ENCODE data around the gene URGCP. TPM values are rescaled to one million over a fixed set of nuclear protein-coding genes. Genes with fewer than 3 reads are reported as not detected.

URGCP gene
- polyA plus RNA-seq, 1 donor: 47.8 TPM

DNA sequence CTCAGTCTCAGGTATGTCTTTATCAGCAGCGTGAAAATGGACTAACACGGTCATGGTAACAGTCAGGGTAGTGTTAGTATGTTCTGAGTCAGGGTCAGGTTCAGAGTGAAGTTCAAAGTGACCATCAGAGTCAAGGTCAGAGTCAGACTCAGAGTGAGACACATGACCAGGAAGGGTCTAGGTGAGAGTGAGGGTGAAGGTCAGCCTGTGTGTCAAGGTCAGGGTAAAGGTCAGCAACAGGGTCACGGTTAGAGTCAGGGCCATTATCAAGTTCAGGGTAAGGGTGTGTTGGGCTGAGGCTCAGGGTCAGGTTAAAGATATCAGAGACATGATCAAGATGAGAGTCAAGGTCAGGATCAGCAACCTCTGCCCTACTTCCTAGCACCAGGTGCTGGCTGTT, 41.1 kb downstream of the URGCP start:
- H3K27me3 ChIP-seq (ENCODE audit: control insufficient read depth, insufficient read depth, low read length): no peaks in the 10 kb centered on the region
- no peak overlapping the region for H3K27ac ChIP-seq (ENCODE audit: low read length)
- peaks cover 18% of the 10 kb centered on the region for H3K36me3 ChIP-seq (ENCODE audit: control insufficient read depth, insufficient read depth, low read length)
- 100% methylated on average over 2 of the region's 3 CpGs for WGBS (ENCODE audit: insufficient coverage, low lambda C conversion rate)
- no peaks in the 10 kb centered on the region for H3K9me3 ChIP-seq (ENCODE audit: control insufficient read depth, low read depth, low read length)
- no peak overlapping the region for H3K4me3 ChIP-seq (ENCODE audit: low read length)
- no peak for DNase-seq
- peaks cover 4% of the 10 kb centered on the region for H3K4me1 ChIP-seq (ENCODE audit: control insufficient read depth, insufficient read depth, low read length)

- Histone ChIP-seq H3K27ac (ENCODE audit: low read length) (no peak overlapping the region), H3K9me3 (ENCODE audit: control insufficient read depth, low read depth, low read length) (no peaks in the 10 kb centered on the region)
These were observed 42.3 kb downstream of the URGCP start for GRCh38 chr7:43864126-43864525.

GRCh38 chr7:43856996-43857395, 49.4 kb downstream of the URGCP start:
- no peaks in the 10 kb centered on the region for H3K36me3 ChIP-seq (ENCODE audit: control insufficient read depth, insufficient read depth, low read length)
- H3K4me1 ChIP-seq (ENCODE audit: control insufficient read depth, insufficient read depth, low read length): no peaks in the 10 kb centered on the region
- no peak overlapping the region for H3K27ac ChIP-seq (ENCODE audit: low read length)
- H3K27me3 ChIP-seq (ENCODE audit: control insufficient read depth, insufficient read depth, low read length): no peaks in the 10 kb centered on the region
- 80% methylated on average over 1 of the region's 1 CpG for WGBS (ENCODE audit: insufficient coverage, low lambda C conversion rate)
- no peak for DNase-seq
- H3K9me3 ChIP-seq (ENCODE audit: control insufficient read depth, low read depth, low read length): no peaks in the 10 kb centered on the region
- no peak overlapping the region for H3K4me3 ChIP-seq (ENCODE audit: low read length)

More at GRCh38 chr7:43864126-43864525, 42.3 kb downstream of the URGCP start:
- Histone ChIP-seq H3K36me3 (ENCODE audit: control insufficient read depth, insufficient read depth, low read length) (peaks cover 18% of the 10 kb centered on the region), H3K27me3 (ENCODE audit: control insufficient read depth, insufficient read depth, low read length) (no peaks in the 10 kb centered on the region), H3K4me1 (ENCODE audit: control insufficient read depth, insufficient read depth, low read length) (no peaks in the 10 kb centered on the region), H3K4me3 (ENCODE audit: low read length) (no peak overlapping the region)
- WGBS (ENCODE audit: insufficient coverage, low lambda C conversion rate): no CpG with 5 or more reads among the region's 8 CpGs
- DNase-seq: no peak

DNA sequence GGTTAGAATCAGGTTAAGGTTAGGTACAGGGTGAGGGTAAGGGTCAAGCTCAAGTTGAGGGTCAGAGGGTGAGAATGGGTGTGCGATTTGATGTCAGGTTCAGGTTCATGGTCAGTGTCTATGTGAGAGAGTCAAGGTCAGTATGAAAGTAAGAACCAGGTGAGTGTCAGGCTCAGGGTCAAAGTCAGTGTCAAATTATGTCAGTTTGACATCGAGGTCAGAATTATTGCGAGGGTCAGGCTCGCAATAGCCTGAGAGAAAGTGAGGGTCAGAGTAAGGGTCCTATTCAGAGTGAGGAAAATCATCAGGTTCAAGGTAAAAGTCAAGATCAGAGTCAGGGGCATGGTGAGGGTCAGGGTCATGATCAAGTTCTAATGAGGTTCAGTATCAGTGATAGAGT, 50.1 kb downstream of the URGCP start:
- Histone ChIP-seq H3K27ac (ENCODE audit: low read length) (no peak overlapping the region), H3K36me3 (ENCODE audit: control insufficient read depth, insufficient read depth, low read length) (no peaks in the 10 kb centered on the region), H3K4me1 (ENCODE audit: control insufficient read depth, insufficient read depth, low read length) (no peaks in the 10 kb centered on the region), H3K9me3 (ENCODE audit: control insufficient read depth, low read depth, low read length) (no peaks in the 10 kb centered on the region), H3K27me3 (ENCODE audit: control insufficient read depth, insufficient read depth, low read length) (no peaks in the 10 kb centered on the region), H3K4me3 (ENCODE audit: low read length) (no peak overlapping the region)
- DNase-seq: no peak
- no CpG with 5 or more reads among the region's 4 CpGs for WGBS (ENCODE audit: insufficient coverage, low lambda C conversion rate)

GRCh38 chr7:43855176-43855575, 51.2 kb downstream of the URGCP start:
- H3K4me1 ChIP-seq (ENCODE audit: control insufficient read depth, insufficient read depth, low read length): no peaks in the 10 kb centered on the region
- no peaks in the 10 kb centered on the region for H3K36me3 ChIP-seq (ENCODE audit: control insufficient read depth, insufficient read depth, low read length)
- no peak overlapping the region for H3K4me3 ChIP-seq (ENCODE audit: low read length)
- DNase-seq: no peak
- peaks cover 2% of the 10 kb centered on the region for H3K27me3 ChIP-seq (ENCODE audit: control insufficient read depth, insufficient read depth, low read length)
- H3K27ac ChIP-seq (ENCODE audit: low read length): no peak overlapping the region
- no peaks in the 10 kb centered on the region for H3K9me3 ChIP-seq (ENCODE audit: control insufficient read depth, low read depth, low read length)

GRCh38 chr7:43851805-43852204, 54.6 kb downstream of the URGCP start:
- Histone ChIP-seq H3K4me1 (ENCODE audit: control insufficient read depth, insufficient read depth, low read length) (no peaks in the 10 kb centered on the region), H3K9me3 (ENCODE audit: control insufficient read depth, low read depth, low read length) (no peaks in the 10 kb centered on the region), H3K27ac (ENCODE audit: low read length) (no peak overlapping the region), H3K27me3 (ENCODE audit: control insufficient read depth, insufficient read depth, low read length) (peaks cover 2% of the 10 kb centered on the region), H3K4me3 (ENCODE audit: low read length) (no peak overlapping the region), H3K36me3 (ENCODE audit: control insufficient read depth, insufficient read depth, low read length) (no peaks in the 10 kb centered on the region)
- no CpG with 5 or more reads among the region's 2 CpGs for WGBS (ENCODE audit: insufficient coverage, low lambda C conversion rate)
- DNase-seq: no peak

GRCh38 chr7:43850348-43851116, 55.9 kb downstream of the URGCP start:
- Histone ChIP-seq H3K27me3 (ENCODE audit: control insufficient read depth, insufficient read depth, low read length) (peaks cover 2% of the 10 kb centered on the region), H3K9me3 (ENCODE audit: control insufficient read depth, low read depth, low read length) (no peaks in the 10 kb centered on the region), H3K27ac (ENCODE audit: low read length) (no peak overlapping the region), H3K4me3 (ENCODE audit: low read length) (no peak overlapping the region), H3K4me1 (ENCODE audit: control insufficient read depth, insufficient read depth, low read length) (no peaks in the 10 kb centered on the region), H3K36me3 (ENCODE audit: control insufficient read depth, insufficient read depth, low read length) (no peaks in the 10 kb centered on the region)
- DNase-seq: no peak
- WGBS (ENCODE audit: insufficient coverage, low lambda C conversion rate): no CpG with 5 or more reads among the region's 5 CpGs

- H3K27ac ChIP-seq (ENCODE audit: low read length): no peak overlapping the region
- peaks cover 2% of the 10 kb centered on the region for H3K27me3 ChIP-seq (ENCODE audit: control insufficient read depth, insufficient read depth, low read length)
- H3K4me1 ChIP-seq (ENCODE audit: control insufficient read depth, insufficient read depth, low read length): no peaks in the 10 kb centered on the region
- H3K9me3 ChIP-seq (ENCODE audit: control insufficient read depth, low read depth, low read length): no peaks in the 10 kb centered on the region
- no peak overlapping the region for H3K4me3 ChIP-seq (ENCODE audit: low read length)
- WGBS (ENCODE audit: insufficient coverage, low lambda C conversion rate): no CpG with 5 or more reads among the region's 2 CpGs
- H3K36me3 ChIP-seq (ENCODE audit: control insufficient read depth, insufficient read depth, low read length): no peaks in the 10 kb centered on the region
- no peak for DNase-seq
These were observed 57.3 kb downstream of the URGCP start for GRCh38 chr7:43849047-43849446.

DNA sequence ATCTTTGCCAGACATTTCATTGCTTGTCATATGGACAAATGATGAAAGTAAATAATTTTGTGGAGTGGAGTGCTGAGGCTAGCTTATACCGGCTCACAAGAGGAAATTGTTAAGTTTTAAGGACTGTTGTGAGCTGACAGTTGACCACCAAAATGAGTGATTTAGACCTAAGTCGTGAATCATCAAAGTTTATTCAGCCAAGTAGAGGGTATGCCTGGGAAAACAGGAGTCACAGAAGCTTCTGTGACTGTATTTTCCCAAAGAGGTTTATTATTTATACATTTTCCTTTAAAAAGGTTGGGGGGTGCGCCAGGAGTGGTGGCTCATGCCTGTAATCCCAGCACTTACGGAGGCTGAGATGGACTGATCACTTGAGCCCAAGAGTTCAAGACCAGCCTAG, 58.9 kb downstream of the URGCP start:
- no peaks in the 10 kb centered on the region for H3K9me3 ChIP-seq (ENCODE audit: control insufficient read depth, low read depth, low read length)
- WGBS (ENCODE audit: insufficient coverage, low lambda C conversion rate): no CpG with 5 or more reads among the region's 4 CpGs
- DNase-seq: no peak

DNA sequence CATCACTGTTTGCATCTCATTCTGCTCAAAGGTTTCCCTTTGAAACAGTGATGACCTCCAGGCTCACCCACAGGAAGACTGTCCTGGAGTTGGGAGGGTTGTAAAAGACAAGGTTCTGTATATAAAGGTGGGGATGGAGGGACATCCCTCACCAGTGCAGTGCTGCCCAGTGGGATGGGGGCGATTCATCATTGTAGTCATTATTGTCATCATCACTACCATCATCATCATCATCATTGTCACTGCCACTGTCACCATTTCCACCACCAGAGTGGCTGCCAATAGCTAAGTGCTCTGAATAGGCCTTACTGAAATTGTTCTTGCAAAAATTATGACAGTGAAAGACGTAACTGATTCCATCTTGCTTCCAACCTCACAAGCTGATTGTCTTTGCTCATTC, 61.7 kb downstream of the URGCP start:
- no peak overlapping the region for H3K27ac ChIP-seq (ENCODE audit: low read length)
- no CpG with 5 or more reads among the region's 2 CpGs for WGBS (ENCODE audit: insufficient coverage, low lambda C conversion rate)
- no peaks in the 10 kb centered on the region for H3K4me1 ChIP-seq (ENCODE audit: control insufficient read depth, insufficient read depth, low read length)
- no peak for DNase-seq
- H3K4me3 ChIP-seq (ENCODE audit: low read length): no peak overlapping the region
- H3K9me3 ChIP-seq (ENCODE audit: control insufficient read depth, low read depth, low read length): no peaks in the 10 kb centered on the region
- no peaks in the 10 kb centered on the region for H3K36me3 ChIP-seq (ENCODE audit: control insufficient read depth, insufficient read depth, low read length)
- peaks cover 2% of the 10 kb centered on the region for H3K27me3 ChIP-seq (ENCODE audit: control insufficient read depth, insufficient read depth, low read length)

More for the DNA sequence above, 58.9 kb downstream of the URGCP start:
- no peak overlapping the region for H3K27ac ChIP-seq (ENCODE audit: low read length)
- no peaks in the 10 kb centered on the region for H3K4me1 ChIP-seq (ENCODE audit: control insufficient read depth, insufficient read depth, low read length)
- peaks cover 2% of the 10 kb centered on the region for H3K27me3 ChIP-seq (ENCODE audit: control insufficient read depth, insufficient read depth, low read length)
- no peak overlapping the region for H3K4me3 ChIP-seq (ENCODE audit: low read length)
- H3K36me3 ChIP-seq (ENCODE audit: control insufficient read depth, insufficient read depth, low read length): no peaks in the 10 kb centered on the region

DNA sequence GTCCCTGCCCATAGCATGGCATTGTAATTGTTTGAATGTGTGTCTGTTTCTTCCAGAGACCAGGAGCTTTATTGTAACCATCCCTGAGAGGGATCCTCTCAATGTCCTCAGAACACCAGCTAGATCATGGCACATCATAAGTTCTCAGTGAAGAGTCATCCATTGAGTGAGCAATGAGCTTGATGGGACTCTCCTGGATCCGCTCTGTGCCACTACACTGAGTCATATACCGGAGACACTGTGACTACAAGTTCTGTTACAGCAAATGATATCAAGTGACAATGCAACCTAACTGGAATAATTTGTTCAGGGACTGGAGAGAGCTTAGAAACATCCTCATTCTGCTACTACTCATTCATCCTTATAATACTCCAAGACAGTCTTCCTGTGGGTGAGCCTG, 62.1 kb downstream of the URGCP start:
- no peak overlapping the region for H3K4me3 ChIP-seq (ENCODE audit: low read length)
- H3K9me3 ChIP-seq (ENCODE audit: control insufficient read depth, low read depth, low read length): no peaks in the 10 kb centered on the region
- no peaks in the 10 kb centered on the region for H3K4me1 ChIP-seq (ENCODE audit: control insufficient read depth, insufficient read depth, low read length)
- H3K27ac ChIP-seq (ENCODE audit: low read length): no peak overlapping the region
- DNase-seq: no peak
- WGBS (ENCODE audit: insufficient coverage, low lambda C conversion rate): no CpG with 5 or more reads among the region's 2 CpGs
- no peaks in the 10 kb centered on the region for H3K36me3 ChIP-seq (ENCODE audit: control insufficient read depth, insufficient read depth, low read length)
- peaks cover 2% of the 10 kb centered on the region for H3K27me3 ChIP-seq (ENCODE audit: control insufficient read depth, insufficient read depth, low read length)

Measured in large intestine (tissue), 3 donors.